ENCODE data around the gene PARP2.
"Not testable (repeated sequence)": the region's sequence is repeated elsewhere in the genome, so short reads cannot be mapped to it uniquely, and the experiment has no call there.

Gene PARP2

GRCh38 chr14:20346713-20347112 lies 3.3 kb downstream of the PARP2 start:
- DNase-seq, result no peak

- DNase-seq, result no peak
These were observed 4.3 kb downstream of the PARP2 start for GRCh38 chr14:20347747-20348146.

- DNase-seq, result no peak
These were observed 6.8 kb downstream of the PARP2 start for GRCh38 chr14:20350282-20350681.

GRCh38 chr14:20350860-20351259 lies 7.4 kb downstream of the PARP2 start:
- DNase-seq, result no peak

GRCh38 chr14:20356422-20356821 lies 13.0 kb downstream of the PARP2 start:
- DNase-seq, result no peak

GRCh38 chr14:20358474-20358873 lies 15.0 kb downstream of the PARP2 start:
- not testable (repeated sequence) for DNase-seq

- no peak for DNase-seq
These were observed 22.5 kb downstream of the PARP2 start for GRCh38 chr14:20365928-20366327.

- DNase-seq, result no peak
These were observed 29.4 kb downstream of the PARP2 start for GRCh38 chr14:20372796-20373195.

GRCh38 chr14:20375471-20375870 lies 32.0 kb downstream of the PARP2 start:
- DNase-seq, result no peak

GRCh38 chr14:20376071-20376588 lies 32.7 kb downstream of the PARP2 start:
- DNase-seq, result no peak

GRCh38 chr14:20377171-20377570 lies 33.7 kb downstream of the PARP2 start:
- DNase-seq, result no peak

GRCh38 chr14:20379743-20380142 lies 36.3 kb downstream of the PARP2 start:
- no peak for DNase-seq

- DNase-seq, result no peak
These were observed 37.2 kb downstream of the PARP2 start for GRCh38 chr14:20380681-20381080.

GRCh38 chr14:20381341-20381740 lies 37.9 kb downstream of the PARP2 start:
- DNase-seq, result no peak

- no peak for DNase-seq
These were observed 39.1 kb downstream of the PARP2 start for GRCh38 chr14:20382526-20382925.

- no peak for DNase-seq
These were observed 39.6 kb downstream of the PARP2 start for GRCh38 chr14:20383032-20383431.

GRCh38 chr14:20383636-20384035 lies 40.2 kb downstream of the PARP2 start:
- DNase-seq, result no peak

GRCh38 chr14:20384321-20384720 lies 40.9 kb downstream of the PARP2 start:
- no peak for DNase-seq

- no peak for DNase-seq
These were observed 41.5 kb downstream of the PARP2 start for GRCh38 chr14:20384886-20385285.

GRCh38 chr14:20386276-20386855 lies 42.9 kb downstream of the PARP2 start:
- no peak for DNase-seq

GRCh38 chr14:20387576-20387975 lies 44.1 kb downstream of the PARP2 start:
- no peak for DNase-seq

GRCh38 chr14:20388159-20388558 lies 44.7 kb downstream of the PARP2 start:
- DNase-seq, result no peak

GRCh38 chr14:20391505-20391904 lies 48.1 kb downstream of the PARP2 start:
- no peak for DNase-seq

GRCh38 chr14:20397511-20397910 lies 54.1 kb downstream of the PARP2 start:
- no peak for DNase-seq

- no peak for DNase-seq
These were observed 57.1 kb downstream of the PARP2 start for GRCh38 chr14:20400589-20400964.

Data from NCI-H1105 treated with DMSO at 0.1 percent for 48 hours (cell line).